Muscle of leg (tissue), 11 donors: ENCODE results near the gene ZCCHC14. TPM values are rescaled to one million over a fixed set of nuclear protein-coding genes. Genes with fewer than 3 reads are reported as not detected.

Experiments
- DNase-seq: peaks from one replicate; pipeline ENCODE4 v3.0.0; 2013
- H3K27ac ChIP-seq: one replicate; pipeline ENCODE4 v1.5.1; 2013; ENCODE audit warnings: mild to moderate bottlenecking, low read length, control low read depth
- H3K27me3 ChIP-seq: one replicate; pipeline ENCODE4 v1.6.1; 2013; ENCODE audit warnings: low read length; ENCODE audit not compliant: control insufficient read depth, insufficient read depth
- H3K36me3 ChIP-seq: one replicate; pipeline ENCODE4 v1.6.1; 2013; ENCODE audit warnings: low read length; ENCODE audit not compliant: control insufficient read depth, insufficient read depth
- H3K4me1 ChIP-seq: one replicate; pipeline ENCODE4 v1.6.1; 2013; ENCODE audit warnings: low read length; ENCODE audit not compliant: control insufficient read depth, insufficient read depth
- H3K4me3 ChIP-seq: one replicate; pipeline ENCODE4 v1.5.1; 2013; ENCODE audit warnings: low read length, control low read depth
- H3K9me3 ChIP-seq: replicated peaks from 2 replicates; pipeline ENCODE4 v1.6.1; 2013; ENCODE audit warnings: low read depth, low read length; ENCODE audit not compliant: control insufficient read depth
- WGBS: methylation state at CpG from one replicate; pipeline ENCODE4 v1.1.5; 2013; ENCODE audit warnings: missing lambda C conversion rate; ENCODE audit not compliant: insufficient coverage; 5-methylcytosine and 5-hydroxymethylcytosine counted together
- polyA plus RNA-seq, 8 donors: library from polyadenylated mRNA; unstranded; fragments of 120-200 nt; gene quantifications; one replicate each; pipeline versions ENCODE4 v1.2.1 to v1.2.3, GENCODE V29; 2013; ENCODE audit warnings: inconsistent platforms in 1 of 8, low replicate concordance in 1 of 8; ENCODE audit not compliant: insufficient read length in 8 of 8, insufficient read depth in 1 of 8
- total RNA-seq: library from RNA; stranded (reverse); fragments of 120-200 nt; gene quantifications from one replicate; pipeline ENCODE4 v1.2.4, GENCODE V29; 2013

ZCCHC14 gene
- total and polyA plus RNA-seq, 9 donors: 10.1 to 23.2 (median 17.3) TPM

DNA sequence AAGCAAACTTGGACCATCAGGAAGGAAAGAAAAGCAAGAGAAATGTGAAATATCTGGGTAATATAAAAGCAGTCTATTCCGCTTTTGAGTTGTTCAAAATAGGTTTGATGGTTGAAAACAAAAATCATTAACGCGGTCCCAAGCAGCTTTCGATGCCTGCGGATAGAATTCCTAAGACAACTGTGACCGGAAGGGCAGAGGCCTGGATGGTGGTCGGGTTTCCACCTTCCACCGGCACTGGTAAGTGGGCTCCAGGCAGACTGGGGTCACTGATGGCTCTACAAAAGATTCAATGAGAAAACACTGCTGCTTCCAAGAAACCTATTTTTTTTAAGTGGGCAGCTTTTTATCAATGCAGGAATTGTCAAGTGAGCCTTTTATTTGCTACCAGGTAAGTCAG, 49.8 kb downstream of the ZCCHC14 start:
- Histone ChIP-seq H3K36me3 (peaks cover 9% of the 10 kb centered on the region), H3K27ac (no peak overlapping the region), H3K9me3 (peaks cover 6% of the 10 kb centered on the region), H3K27me3 (no peaks in the 10 kb centered on the region), H3K4me1 (no peaks in the 10 kb centered on the region), H3K4me3 (no peak overlapping the region)
- 85% methylated on average over 8 of the region's 8 CpGs for WGBS
- no peak for DNase-seq

DNA sequence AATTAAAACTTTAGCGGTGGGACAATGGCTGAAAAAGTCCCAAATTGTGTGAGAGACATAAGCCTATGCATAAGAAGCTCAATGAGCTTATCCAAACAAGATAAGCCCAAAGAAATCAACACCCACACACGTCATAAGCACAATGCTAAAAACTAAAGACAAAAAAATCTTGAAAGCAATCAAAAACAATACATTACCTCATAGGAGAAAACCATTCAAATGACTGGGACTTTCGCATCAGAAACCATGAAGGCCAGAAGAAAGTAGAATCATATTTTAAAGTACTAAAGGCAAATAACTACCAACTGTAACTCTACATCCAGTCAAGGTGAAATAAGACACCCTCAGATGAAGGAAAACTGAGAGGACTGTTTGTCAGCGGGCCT, 50.2 kb downstream of the ZCCHC14 start:
- Histone ChIP-seq H3K4me3 (no peak overlapping the region), H3K36me3 (peaks cover 9% of the 10 kb centered on the region), H3K9me3 (peaks cover 6% of the 10 kb centered on the region), H3K27me3 (no peaks in the 10 kb centered on the region), H3K27ac (no peak overlapping the region), H3K4me1 (no peaks in the 10 kb centered on the region)
- DNase-seq: no peak
- 60% methylated on average over 1 of the region's 4 CpGs for WGBS

DNA sequence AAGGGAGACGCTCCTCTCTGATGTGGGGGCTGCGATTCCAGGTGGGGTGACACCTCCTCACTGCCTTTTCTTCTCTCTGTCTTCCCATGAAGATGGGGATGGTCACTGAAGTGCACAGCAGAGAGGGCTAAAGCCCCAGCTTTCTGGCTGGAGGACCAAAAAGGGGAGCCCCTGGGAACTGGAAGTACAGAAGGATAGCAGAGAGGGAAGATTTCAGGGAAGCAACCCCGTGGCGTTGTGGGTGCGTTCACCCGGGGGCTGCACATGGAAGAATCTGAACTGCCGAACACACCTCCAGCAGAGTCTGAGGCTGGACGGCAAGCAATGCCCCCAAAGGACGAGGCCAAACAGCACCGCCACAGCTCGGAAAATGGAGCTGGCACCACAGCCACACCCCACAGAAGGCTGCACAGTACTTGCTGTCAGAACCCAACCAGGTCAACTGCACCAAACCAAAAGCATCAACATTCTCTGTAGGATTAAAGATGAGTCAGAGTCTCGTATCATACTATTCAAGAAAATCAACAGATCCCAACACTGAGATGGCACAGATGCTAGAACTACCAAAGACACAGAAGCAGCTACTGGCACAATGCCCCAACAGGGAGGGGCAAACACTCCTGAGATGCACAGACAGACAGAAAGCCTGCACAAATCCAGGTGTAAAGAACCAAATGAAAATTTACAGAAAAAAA, 50.8 kb downstream of the ZCCHC14 start:
- Histone ChIP-seq H3K9me3 (peaks cover 6% of the 10 kb centered on the region), H3K27me3 (no peaks in the 10 kb centered on the region), H3K36me3 (peaks cover 4% of the 10 kb centered on the region), H3K4me1 (no peaks in the 10 kb centered on the region), H3K4me3 (no peak overlapping the region), H3K27ac (no peak overlapping the region)
- WGBS: 95% methylated on average over 8 of the region's 12 CpGs
- no peak for DNase-seq

DNA sequence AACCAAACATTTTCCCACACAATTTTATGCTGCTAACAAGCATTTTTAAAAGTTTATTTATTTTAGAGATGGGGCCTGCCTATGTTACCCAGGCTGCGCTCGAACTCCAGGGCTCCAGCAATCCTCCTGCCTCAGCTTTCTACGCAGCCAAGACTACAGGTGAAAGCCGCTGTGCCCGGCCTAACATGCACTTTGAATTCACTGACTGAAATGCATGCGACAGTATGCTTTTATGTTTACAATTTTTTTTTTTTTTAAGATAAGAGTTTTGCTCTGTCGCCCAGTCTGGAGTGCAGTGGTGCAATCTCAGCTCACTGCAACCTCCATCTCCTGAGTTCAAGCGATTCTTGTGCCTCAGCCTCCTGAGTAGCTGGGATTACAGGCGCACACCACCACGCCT, 52.9 kb downstream of the ZCCHC14 start:
- H3K4me1 ChIP-seq: peaks cover 10% of the 10 kb centered on the region
- peaks cover 3% of the 10 kb centered on the region for H3K36me3 ChIP-seq
- DNase-seq: no peak
- no peak overlapping the region for H3K27ac ChIP-seq
- H3K27me3 ChIP-seq: no peaks in the 10 kb centered on the region
- WGBS: 100% methylated on average over 7 of the region's 10 CpGs
- H3K9me3 ChIP-seq: peaks cover 6% of the 10 kb centered on the region
- no peak overlapping the region for H3K4me3 ChIP-seq

DNA sequence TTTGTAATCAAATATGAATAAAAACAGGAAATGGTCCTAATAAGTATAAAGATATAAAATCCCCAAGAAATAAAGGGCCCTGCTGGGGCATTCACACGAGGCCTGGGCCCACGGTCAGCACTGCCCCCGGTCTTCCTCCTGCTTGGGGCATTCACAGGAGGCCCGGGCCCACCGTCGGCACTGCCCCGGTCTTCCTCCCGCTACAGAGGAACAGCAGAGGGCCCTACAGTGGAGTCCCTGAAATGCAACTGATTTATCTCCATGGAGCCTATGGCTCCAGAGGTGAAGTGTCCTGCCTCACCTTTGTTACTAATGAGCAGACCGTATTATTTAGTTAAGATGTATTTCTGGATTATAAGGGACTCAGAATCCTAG, 54.2 kb downstream of the ZCCHC14 start:
- Histone ChIP-seq H3K4me3 (no peak overlapping the region), H3K27ac (no peak overlapping the region), H3K4me1 (peaks cover 10% of the 10 kb centered on the region), H3K27me3 (no peaks in the 10 kb centered on the region), H3K9me3 (no peaks in the 10 kb centered on the region), H3K36me3 (no peaks in the 10 kb centered on the region)
- no peak for DNase-seq
- 62% methylated on average over 7 of the region's 9 CpGs for WGBS

DNA sequence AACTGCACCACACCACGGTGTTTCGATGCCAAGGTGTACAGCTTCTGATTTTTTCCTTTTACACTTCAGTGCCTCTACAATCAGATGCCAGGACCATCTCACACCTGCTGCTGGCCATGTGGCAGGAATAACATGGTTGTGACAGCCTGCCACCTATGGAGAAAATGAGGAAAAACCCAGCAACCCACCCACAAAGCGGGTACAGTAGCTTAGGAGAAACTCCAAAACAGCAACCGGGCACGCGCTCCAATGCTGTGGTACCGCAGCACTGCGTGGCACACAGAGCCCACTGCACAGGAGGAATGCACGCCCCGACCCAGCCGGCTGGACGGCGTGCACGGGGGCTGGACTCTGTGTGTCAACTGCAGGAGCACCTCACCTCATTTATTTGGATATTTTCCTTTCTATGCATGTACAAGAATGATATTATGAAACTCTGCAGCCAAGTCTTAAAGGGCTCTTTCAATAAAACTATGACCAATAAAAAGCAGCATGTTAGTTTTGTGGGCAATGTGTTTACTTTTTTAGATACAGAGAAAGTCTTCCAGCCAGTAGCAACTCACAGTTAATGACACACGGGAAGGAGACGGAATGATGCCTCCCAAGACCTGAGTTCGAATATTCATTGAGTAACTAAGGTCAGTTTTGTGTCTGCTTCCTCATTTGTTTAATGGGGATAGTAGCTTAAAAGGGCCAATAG, 54.8 kb downstream of the ZCCHC14 start:
- H3K4me1 ChIP-seq: peaks cover 10% of the 10 kb centered on the region
- no peaks in the 10 kb centered on the region for H3K9me3 ChIP-seq
- no peaks in the 10 kb centered on the region for H3K36me3 ChIP-seq
- no peak overlapping the region for H3K4me3 ChIP-seq
- no peak overlapping the region for H3K27ac ChIP-seq
- H3K27me3 ChIP-seq: no peaks in the 10 kb centered on the region
- no peak for DNase-seq
- WGBS: 95% methylated on average over 7 of the region's 17 CpGs

DNA sequence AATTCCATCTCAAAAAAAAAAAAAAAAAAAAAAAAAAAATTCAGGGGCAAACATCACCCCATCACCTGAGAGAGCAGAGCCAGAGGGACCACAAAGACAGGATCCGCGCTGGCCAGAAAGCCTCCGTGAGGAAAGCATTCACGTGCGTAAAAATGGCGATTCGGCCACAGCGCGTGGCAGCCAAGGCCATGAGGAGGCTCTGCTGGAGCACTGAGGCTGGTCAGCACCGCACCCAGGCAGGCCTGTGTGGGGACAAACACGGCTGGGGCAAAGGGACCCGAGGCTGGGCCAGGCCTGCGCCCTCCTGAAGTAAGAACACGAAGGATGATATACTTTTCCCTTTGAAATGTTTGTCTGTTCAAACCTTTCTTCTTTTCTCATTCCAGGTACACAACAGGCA, 55.5 kb downstream of the ZCCHC14 start:
- Histone ChIP-seq H3K4me1 (peaks cover 10% of the 10 kb centered on the region), H3K27me3 (no peaks in the 10 kb centered on the region), H3K9me3 (no peaks in the 10 kb centered on the region), H3K4me3 (no peak overlapping the region), H3K27ac (no peak overlapping the region), H3K36me3 (peaks cover 1% of the 10 kb centered on the region)
- 87% methylated on average over 12 of the region's 14 CpGs for WGBS
- no peak for DNase-seq

DNA sequence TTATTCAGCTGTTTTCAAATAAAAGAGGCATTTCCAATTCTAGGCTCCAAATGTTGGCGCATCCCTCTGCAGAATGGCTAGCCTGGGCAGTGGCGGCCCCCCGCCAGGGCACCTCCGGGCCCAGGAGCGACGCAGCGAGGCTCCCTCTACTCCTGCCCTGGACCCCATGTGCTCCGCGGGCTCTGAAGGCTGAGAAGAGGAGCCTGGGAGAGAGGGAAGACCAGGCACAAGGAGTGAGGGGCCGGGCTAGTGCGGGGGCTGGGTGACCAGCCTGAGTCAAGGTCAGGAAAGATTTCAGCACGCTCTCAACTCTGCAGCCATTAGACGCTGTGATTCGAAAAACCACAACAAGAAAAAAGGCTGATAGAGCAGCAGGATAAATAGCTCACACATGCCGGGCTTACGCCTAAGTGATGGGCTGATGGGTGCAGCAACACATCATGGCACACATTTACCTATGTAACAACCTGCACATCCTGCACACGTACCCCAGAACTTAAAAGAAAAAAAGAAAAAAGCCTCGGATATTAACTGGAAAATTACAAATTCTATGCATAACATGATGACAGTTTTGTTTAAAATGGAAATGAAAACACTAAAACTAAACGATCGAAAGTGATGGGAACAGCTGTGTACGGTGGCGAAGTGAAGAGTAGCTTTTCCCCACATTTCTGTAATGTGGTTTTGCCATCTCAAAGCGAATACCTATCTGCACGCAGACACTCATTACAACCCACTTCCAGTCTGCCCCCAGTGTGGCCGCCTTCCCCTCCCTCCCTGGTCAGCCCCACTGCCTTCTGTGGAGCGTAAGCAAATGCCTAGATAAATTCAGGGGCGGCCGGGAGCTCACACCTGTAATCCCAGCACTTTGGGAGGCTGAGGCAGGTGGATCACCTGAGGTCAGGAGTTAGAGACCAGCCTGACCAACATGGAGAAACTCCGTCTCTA, 56.3 kb downstream of the ZCCHC14 start:
- Histone ChIP-seq H3K4me1 (peaks cover 10% of the 10 kb centered on the region), H3K36me3 (peaks cover 6% of the 10 kb centered on the region), H3K4me3 (no peak overlapping the region), H3K27me3 (no peaks in the 10 kb centered on the region), H3K9me3 (no peaks in the 10 kb centered on the region), H3K27ac (peak overlapping the region; percentile 71)
- no peak for DNase-seq
- WGBS: 59% methylated on average over 5 of the region's 29 CpGs

DNA sequence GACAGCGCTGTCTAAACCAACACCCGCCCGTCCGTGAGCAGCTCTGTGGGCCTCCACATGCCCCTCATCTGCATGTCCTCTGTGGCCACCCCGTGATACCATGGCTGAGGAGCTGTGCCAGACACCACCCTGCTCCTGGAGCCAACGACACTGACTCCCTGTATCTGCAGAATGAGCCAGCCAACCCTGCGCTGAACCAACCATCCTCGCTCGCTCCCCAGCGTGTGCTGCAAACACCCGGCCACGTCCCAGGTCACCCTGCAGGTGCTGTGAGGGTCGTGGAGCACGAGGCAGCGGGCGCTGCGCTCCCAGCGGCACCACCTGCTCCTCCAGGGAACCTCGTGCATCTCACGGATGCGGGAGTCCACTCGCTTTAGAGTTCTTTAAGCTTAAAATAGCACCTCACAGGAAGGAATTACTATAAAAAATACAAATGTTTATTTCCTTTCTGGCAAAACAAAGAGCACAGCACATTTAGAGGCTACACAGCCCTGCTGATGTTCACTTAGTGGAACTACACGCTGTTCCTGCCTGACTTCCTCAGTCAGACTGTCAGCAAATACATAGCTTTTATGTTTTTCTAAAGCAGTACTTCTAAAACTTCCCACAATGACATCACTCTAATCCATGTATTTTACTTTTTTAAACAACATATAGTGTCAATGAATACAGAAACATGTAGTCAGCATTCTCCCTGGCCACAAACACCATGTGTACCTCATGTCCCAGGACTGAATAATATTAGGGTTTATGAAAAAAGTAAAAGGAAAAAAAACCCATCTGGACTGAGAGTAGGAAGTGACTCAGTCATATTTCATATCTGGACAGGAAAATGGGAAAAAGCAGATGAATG, 57.2 kb downstream of the ZCCHC14 start:
- Histone ChIP-seq H3K36me3 (peaks cover 6% of the 10 kb centered on the region), H3K27ac (peak overlapping the region; percentile 71), H3K4me1 (peaks cover 10% of the 10 kb centered on the region), H3K4me3 (no peak overlapping the region), H3K27me3 (no peaks in the 10 kb centered on the region), H3K9me3 (no peaks in the 10 kb centered on the region)
- WGBS: 60% methylated on average over 15 of the region's 23 CpGs
- DNase-seq: peak; percentile 76
